Neural cell (in vitro differentiated cells): ENCODE measurements around the gene CACNA1C.

ENCODE experiments used
- CTCF ChIP-seq: fragments of 450-650 bp; IDR thresholded peaks from 2 replicates; pipeline ENCODE4 v1.5.1; 2014; ENCODE audit warnings: antibody characterized with exemption, mild to moderate bottlenecking, moderate library complexity; ENCODE audit not compliant: poor library complexity, severe bottlenecking
- EP300 ChIP-seq: fragments of 450-650 bp; conservative IDR thresholded peaks from 2 replicates; pipeline ENCODE4 v1.6.1; 2014; ENCODE audit warnings: antibody characterized with exemption, mild to moderate bottlenecking, moderate library complexity; ENCODE audit not compliant: poor library complexity, severe bottlenecking

DNA sequence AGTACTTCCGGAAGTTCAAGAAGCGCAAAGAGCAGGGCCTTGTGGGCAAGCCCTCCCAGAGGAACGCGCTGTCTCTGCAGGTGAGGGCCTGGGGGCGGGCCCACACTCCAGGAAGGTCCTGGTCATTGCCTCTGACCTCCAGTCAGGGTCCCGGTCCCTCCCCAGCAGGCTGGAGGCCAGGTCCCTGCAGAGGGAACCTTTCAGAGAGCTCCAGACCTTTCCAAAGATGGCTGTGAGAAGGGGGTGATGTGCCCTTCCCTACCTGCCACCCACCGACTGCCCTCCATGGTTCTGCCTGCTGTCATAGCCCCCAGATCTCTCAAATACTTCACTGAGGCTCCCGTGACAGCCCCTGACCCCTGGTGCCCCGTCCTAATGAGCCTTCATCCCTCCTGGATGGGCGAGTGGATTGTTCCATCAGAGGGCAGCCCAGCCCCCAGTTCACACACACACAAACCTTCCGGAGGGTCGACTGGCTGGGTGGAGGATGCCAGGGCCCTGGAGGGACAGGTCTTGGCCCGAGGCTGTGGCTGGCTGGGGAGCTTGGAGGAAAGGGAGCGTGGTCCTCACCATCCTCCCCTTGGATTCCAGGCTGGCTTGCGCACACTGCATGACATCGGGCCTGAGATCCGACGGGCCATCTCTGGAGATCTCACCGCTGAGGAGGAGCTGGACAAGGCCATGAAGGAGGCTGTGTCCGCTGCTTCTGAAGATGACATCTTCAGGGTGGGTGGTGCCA lies 624.5 kb downstream of the CACNA1C start:
- TF ChIP-seq EP300 (no peak), CTCF (no peak)
